ENCODE measurements around the gene P2RX1. TPM values are rescaled to one million over a fixed set of nuclear protein-coding genes. Genes with fewer than 3 reads are reported as not detected.

P2RX1 gene
- total and polyA plus RNA-seq, 12 donors = 0.42 to 8.6 (median 1.1) TPM

- intact Hi-C loops (cut with DNase I) = no loop called here
- 91 to 97% (median 94%) methylated on average over 10 of the region's 10 CpGs for WGBS, 4 donors
Observed at GRCh38 chr17:3873862-3874261, 42.4 kb downstream of the P2RX1 start.

GRCh38 chr17:3870871-3871306, 45.4 kb downstream of the P2RX1 start:
- TF ChIP-seq CTCF (IDR thresholded peaks at IDR 0.05) (no peak), POLR2A (IDR thresholded peaks at IDR 0.05) (no peak)
- Histone ChIP-seq H3K4me1 (replicated peaks in 1 of 2) (peaks cover 3 to 4% of the 10 kb centered on the region in 2 donors), H3K27ac (peak overlapping the region in 1 of 5 donors; percentile 10), H3K27me3 (no peaks in the 10 kb centered on the region), H3K4me3 (no peak overlapping the region), H3K9me3 (replicated peaks in 1 of 3) (no peaks in the 10 kb centered on the region), H3K36me3 (replicated peaks in 1 of 2) (peaks cover 0 to 31% of the 10 kb centered on the region in 2 donors)
- DNase-seq = peak in 2 of 7 donors; percentile 30 to 61
- intact Hi-C loops (cut with DNase I) = no loop called here
- 55 to 66% (median 57%) methylated on average over 11 of the region's 11 CpGs for WGBS, 4 donors

More at GRCh38 chr17:3873862-3874261, 42.4 kb downstream of the P2RX1 start:
- Histone ChIP-seq H3K36me3 (replicated peaks in 1 of 2) (peaks cover 0 to 35% of the 10 kb centered on the region in 2 donors), H3K27ac (no peak overlapping the region), H3K27me3 (no peaks in the 10 kb centered on the region), H3K9me3 (replicated peaks in 1 of 3) (no peaks in the 10 kb centered on the region), H3K4me3 (no peak overlapping the region), H3K4me1 (replicated peaks in 1 of 2) (no peaks in the 10 kb centered on the region)
- TF ChIP-seq POLR2A (IDR thresholded peaks at IDR 0.05) = no peak
- no peak for TF ChIP-seq CTCF (IDR thresholded peaks at IDR 0.05)
- DNase-seq = no peak

- peaks cover 13 to 14% of the 10 kb centered on the region in 2 donors for H3K4me1 ChIP-seq (replicated peaks in 1 of 2)
- 41 to 62% (median 50%) methylated on average over 8 to 11 of the region's 11 CpGs for WGBS, 4 donors
- H3K27me3 ChIP-seq = no peaks in the 10 kb centered on the region
- peak overlapping the region in 3 of 5 donors; percentile 45 to 76 (median 60) for H3K27ac ChIP-seq
- H3K9me3 ChIP-seq (replicated peaks in 1 of 3) = no peaks in the 10 kb centered on the region
- peaks cover 0 to 8% of the 10 kb centered on the region in 2 donors for H3K36me3 ChIP-seq (replicated peaks in 1 of 2)
- peak in 6 of 7 donors; percentile 76 to 88 (median 84) for DNase-seq
- intact Hi-C loops (cut with DNase I) = no loop called here
- H3K4me3 ChIP-seq = no peak overlapping the region
- TF ChIP-seq POLR2A (IDR thresholded peaks at IDR 0.05) (peak in 1 of 2 donors; percentile 34), CTCF (IDR thresholded peaks at IDR 0.05) (no peak)
Observed at GRCh38 chr17:3867606-3868005, 48.7 kb downstream of the P2RX1 start.

- Histone ChIP-seq H3K4me1 (replicated peaks in 1 of 2) (peaks cover 13 to 14% of the 10 kb centered on the region in 2 donors), H3K9me3 (replicated peaks in 1 of 3) (no peaks in the 10 kb centered on the region), H3K4me3 (no peak overlapping the region), H3K27ac (peak overlapping the region in 3 of 5 donors; percentile 45 to 76 (median 60)), H3K36me3 (replicated peaks in 1 of 2) (peaks cover 0 to 3% of the 10 kb centered on the region in 2 donors), H3K27me3 (no peaks in the 10 kb centered on the region)
- intact Hi-C loops (cut with DNase I) = no loop called here
- WGBS, 4 donors = 79 to 93% (median 84%) methylated on average over 17 of the region's 17 CpGs
- DNase-seq = peak in 1 of 7 donors; percentile 28
- TF ChIP-seq POLR2A (IDR thresholded peaks at IDR 0.05) = no peak
- TF ChIP-seq CTCF (IDR thresholded peaks at IDR 0.05) = no peak
Observed at GRCh38 chr17:3867106-3867505, 49.2 kb downstream of the P2RX1 start.
